KMS-11 (cell line): ENCODE measurements around the gene DUOX2.

Experiments used
- H2AFZ ChIP-seq: fragments of 200-600 bp; sonication (generic); 2 replicates; pipeline ENCODE4 v1.6.1; 2016; ENCODE audit warnings: antibody characterized with exemption, mixed run types, low read depth
- H3K27ac ChIP-seq: fragments of 200-600 bp; sonication (generic); 2 replicates; pipeline ENCODE4 v1.6.1; 2016; ENCODE audit warnings: mild to moderate bottlenecking, mixed run types
- H3K27me3 ChIP-seq: fragments of 200-600 bp; sonication (generic); 2 replicates; pipeline ENCODE4 v1.6.1; 2017; ENCODE audit warnings: mild to moderate bottlenecking, low read depth, mixed run types, moderate library complexity; ENCODE audit not compliant: insufficient read depth
- H3K36me3 ChIP-seq: fragments of 200-600 bp; sonication (generic); 2 replicates; pipeline ENCODE4 v1.6.1; 2017; ENCODE audit warnings: mild to moderate bottlenecking, mixed run types; ENCODE audit not compliant: insufficient read depth
- H3K4me1 ChIP-seq: fragments of 200-600 bp; sonication (generic); 2 replicates; pipeline ENCODE4 v1.6.1; 2016; ENCODE audit warnings: mild to moderate bottlenecking, low read depth, mixed run types; ENCODE audit not compliant: poor library complexity, severe bottlenecking
- H3K4me2 ChIP-seq: fragments of 200-600 bp; sonication (generic); 2 replicates; pipeline ENCODE4 v1.7.0; 2016; ENCODE audit warnings: mild to moderate bottlenecking, mixed run types
- H3K4me3 ChIP-seq: fragments of 200-600 bp; sonication (generic); IDR thresholded peaks from 2 replicates; pipeline ENCODE4 v1.6.1; 2017; ENCODE audit warnings: low read depth, low read length, mixed read lengths; ENCODE audit not compliant: insufficient read depth
- H3K79me2 ChIP-seq: fragments of 200-600 bp; sonication (generic); 2 replicates; pipeline ENCODE4 v1.6.1; 2016; ENCODE audit warnings: low read depth, mixed run types; ENCODE audit not compliant: insufficient read depth
- H3K9ac ChIP-seq: fragments of 200-600 bp; sonication (generic); 2 replicates; pipeline ENCODE4 v1.6.1; 2016; ENCODE audit warnings: mild to moderate bottlenecking, mixed run types
- H4K20me1 ChIP-seq: fragments of 200-600 bp; sonication (generic); 2 replicates; pipeline ENCODE4 v1.6.1; 2016; ENCODE audit warnings: mild to moderate bottlenecking, mixed run types; ENCODE audit not compliant: insufficient read depth
- TF ChIP-seq, protein P1 (sequence below): fragments of 200-600 bp; sonication (generic); conservative IDR thresholded peaks from 2 replicates; pipeline ENCODE4 v1.6.1; 2017; ENCODE audit warnings: low read depth, mild to moderate bottlenecking, antibody characterized with exemption, low read length, moderate library complexity, mixed read lengths

The DUOX2 gene

DNA sequence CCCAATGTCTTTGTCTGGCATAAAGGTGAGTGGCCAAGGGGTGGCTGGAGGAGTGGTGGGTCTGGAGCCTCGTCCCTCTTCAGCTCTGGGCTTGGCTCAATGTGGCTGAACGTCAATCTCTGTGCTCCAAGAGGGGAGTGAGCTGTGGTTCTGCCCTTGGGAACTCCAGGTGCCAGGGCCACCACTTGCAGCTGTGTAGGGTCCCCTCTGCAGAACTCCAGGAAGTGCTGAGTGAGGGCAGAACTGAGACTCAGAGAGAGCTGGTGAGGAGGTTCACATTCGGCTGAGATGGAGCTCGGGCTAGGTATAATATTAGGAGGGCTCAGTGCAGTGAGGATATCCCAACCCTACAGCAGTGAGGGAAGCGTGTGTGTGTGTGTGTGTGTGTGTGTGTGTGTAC, 27.4 kb upstream of the DUOX2 start:
- Histone ChIP-seq H3K4me1 (no peaks in the 10 kb centered on the region), H3K79me2 (no peaks in the 10 kb centered on the region), H2AFZ (no peak overlapping the region), H4K20me1 (no peaks in the 10 kb centered on the region), H3K27me3 (no peaks in the 10 kb centered on the region), H3K36me3 (no peaks in the 10 kb centered on the region), H3K9ac (no peak overlapping the region), H3K4me2 (no peak overlapping the region), H3K4me3 (no peak overlapping the region), H3K27ac (no peak overlapping the region)
- TF ChIP-seq, protein P1, sequence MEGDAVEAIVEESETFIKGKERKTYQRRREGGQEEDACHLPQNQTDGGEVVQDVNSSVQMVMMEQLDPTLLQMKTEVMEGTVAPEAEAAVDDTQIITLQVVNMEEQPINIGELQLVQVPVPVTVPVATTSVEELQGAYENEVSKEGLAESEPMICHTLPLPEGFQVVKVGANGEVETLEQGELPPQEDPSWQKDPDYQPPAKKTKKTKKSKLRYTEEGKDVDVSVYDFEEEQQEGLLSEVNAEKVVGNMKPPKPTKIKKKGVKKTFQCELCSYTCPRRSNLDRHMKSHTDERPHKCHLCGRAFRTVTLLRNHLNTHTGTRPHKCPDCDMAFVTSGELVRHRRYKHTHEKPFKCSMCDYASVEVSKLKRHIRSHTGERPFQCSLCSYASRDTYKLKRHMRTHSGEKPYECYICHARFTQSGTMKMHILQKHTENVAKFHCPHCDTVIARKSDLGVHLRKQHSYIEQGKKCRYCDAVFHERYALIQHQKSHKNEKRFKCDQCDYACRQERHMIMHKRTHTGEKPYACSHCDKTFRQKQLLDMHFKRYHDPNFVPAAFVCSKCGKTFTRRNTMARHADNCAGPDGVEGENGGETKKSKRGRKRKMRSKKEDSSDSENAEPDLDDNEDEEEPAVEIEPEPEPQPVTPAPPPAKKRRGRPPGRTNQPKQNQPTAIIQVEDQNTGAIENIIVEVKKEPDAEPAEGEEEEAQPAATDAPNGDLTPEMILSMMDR, result no peak

DNA sequence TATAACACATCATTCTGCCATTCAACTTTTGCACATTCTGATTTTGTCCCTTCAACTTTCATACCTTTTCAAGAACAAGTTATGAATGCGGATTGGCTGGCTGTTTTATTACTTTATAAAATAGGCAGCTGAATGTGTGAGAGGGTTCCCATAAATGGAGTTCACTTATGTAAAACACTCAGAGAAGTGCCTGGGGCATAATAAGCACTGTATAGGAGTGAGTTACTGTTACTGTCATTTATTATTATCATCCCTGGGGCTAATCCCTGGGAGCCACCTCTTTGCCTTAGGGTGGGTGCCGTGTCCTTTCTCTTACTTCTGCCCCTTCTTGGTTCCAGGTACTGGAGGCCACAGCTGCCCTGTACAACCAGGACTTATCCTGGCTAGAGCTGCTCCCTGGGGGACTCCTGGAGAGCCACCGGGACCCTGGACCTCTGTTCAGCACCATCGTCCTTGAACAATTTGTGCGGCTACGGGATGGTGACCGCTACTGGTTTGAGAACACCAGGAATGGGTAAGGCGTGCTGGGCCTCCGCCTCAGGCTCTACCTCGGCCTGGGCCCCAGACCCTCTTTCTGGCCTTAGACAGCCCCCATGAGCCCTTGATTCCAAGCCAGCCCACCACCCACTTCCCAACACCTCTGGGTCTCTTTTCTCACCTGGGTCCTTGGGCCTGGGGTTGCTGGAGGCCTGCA, 26.7 kb upstream of the DUOX2 start:
- no peaks in the 10 kb centered on the region for H3K4me1 ChIP-seq
- no peaks in the 10 kb centered on the region for H3K27me3 ChIP-seq
- no peak overlapping the region for H3K4me3 ChIP-seq
- no peak overlapping the region for H3K4me2 ChIP-seq
- H2AFZ ChIP-seq, result no peak overlapping the region
- no peaks in the 10 kb centered on the region for H3K36me3 ChIP-seq
- no peak overlapping the region for H3K9ac ChIP-seq
- H3K27ac ChIP-seq, result no peak overlapping the region
- H4K20me1 ChIP-seq, result no peaks in the 10 kb centered on the region
- H3K79me2 ChIP-seq, result no peaks in the 10 kb centered on the region
- TF ChIP-seq, protein P1, result no peak

DNA sequence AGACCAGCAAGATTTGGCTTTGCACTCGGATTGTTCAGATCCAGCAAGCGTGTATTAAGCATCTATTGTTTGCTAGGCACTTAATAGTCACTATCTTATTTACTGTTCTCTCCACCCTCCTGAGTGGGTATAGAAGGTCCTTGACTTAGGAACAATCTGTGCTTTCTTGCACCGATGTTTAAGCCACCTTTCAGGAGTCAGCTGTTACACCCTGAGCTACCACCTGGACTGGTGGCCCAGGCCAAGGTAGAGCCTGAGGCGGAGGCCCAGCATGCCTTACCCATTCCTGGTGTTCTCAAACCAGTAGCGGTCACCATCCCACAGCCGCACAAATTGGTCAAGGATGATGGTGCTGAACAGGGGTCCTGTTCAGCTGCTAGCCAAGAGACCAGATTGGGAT, 25.8 kb upstream of the DUOX2 start:
- Histone ChIP-seq H2AFZ (no peak overlapping the region), H3K36me3 (no peaks in the 10 kb centered on the region), H3K27me3 (no peaks in the 10 kb centered on the region), H3K27ac (no peak overlapping the region), H3K79me2 (no peaks in the 10 kb centered on the region), H3K4me2 (no peak overlapping the region), H3K4me1 (no peaks in the 10 kb centered on the region), H3K4me3 (no peak overlapping the region), H4K20me1 (no peaks in the 10 kb centered on the region), H3K9ac (no peak overlapping the region)
- TF ChIP-seq, protein P1, result no peak

DNA sequence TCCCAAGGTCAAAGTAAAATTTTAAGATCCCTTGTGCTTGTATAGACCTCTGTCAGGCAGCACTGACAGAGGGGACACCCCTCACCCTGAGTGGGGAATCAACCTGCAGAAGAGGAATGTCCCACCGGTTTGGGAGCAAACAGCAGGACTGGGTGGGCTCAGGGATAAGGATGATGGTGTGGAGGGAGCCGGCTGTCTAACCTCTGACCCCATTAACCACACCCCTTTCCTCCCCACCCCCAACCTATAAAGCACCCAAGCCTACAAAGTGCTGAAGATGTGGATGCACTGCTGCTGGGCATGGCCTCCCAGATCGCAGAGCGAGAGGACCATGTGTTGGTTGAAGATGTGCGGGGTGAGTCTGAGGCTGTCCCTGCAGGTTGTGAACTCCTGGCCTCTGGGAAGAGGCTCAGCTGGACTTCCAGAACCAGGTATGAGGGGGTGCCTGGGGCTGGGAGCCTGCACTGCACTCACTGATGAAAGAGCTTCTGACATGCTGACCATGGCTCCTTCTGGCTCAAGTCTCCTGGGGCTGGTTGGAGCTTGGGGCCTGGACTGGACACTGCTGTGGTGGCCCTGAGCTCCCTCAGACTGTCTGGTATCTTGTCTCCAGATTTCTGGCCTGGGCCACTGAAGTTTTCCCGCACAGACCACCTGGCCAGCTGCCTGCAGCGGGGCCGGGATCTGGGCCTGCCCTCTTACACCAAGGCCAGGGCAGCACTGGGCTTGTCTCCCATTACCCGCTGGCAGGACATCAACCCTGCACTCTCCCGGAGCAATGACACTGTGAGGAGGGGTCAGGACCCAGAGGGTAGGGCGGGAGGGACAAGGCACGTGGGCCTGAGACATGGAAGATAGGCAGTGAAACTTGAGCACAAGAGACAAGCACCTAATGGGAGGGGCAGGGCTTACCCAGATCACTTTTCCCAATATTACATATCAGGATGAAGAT, 25.1 kb upstream of the DUOX2 start:
- no peak overlapping the region for H3K4me3 ChIP-seq
- H3K36me3 ChIP-seq, result no peaks in the 10 kb centered on the region
- no peaks in the 10 kb centered on the region for H3K4me1 ChIP-seq
- no peak overlapping the region for H3K4me2 ChIP-seq
- H3K9ac ChIP-seq, result no peak overlapping the region
- no peaks in the 10 kb centered on the region for H3K27me3 ChIP-seq
- no peak overlapping the region for H2AFZ ChIP-seq
- no peaks in the 10 kb centered on the region for H4K20me1 ChIP-seq
- H3K27ac ChIP-seq, result no peak overlapping the region
- TF ChIP-seq, protein P1, result no peak
- H3K79me2 ChIP-seq, result no peaks in the 10 kb centered on the region
